GM18499 (cell line): ENCODE results near the gene ACOX1.

Experiments used
- ATAC-seq: cut with Tn5 transposase; IDR thresholded peaks from one replicate; pipeline ENCODE4 v1.9.1; 2021; ENCODE audit warnings: moderate number of reproducible peaks; ENCODE audit not compliant: insufficient read depth, unreplicated experiment

The ACOX1 gene

GRCh38 chr17:75940727-75941441, 38.1 kb downstream of the ACOX1 start, which contains the start of gene FBF1:
TSS of gene FBF1 (minus strand) at chr17:75941042. CDS start at chr17:75938149, 2,893 bp downstream.
- ATAC-seq, result peak; percentile 49

GRCh38 chr17:75937652-75938051, 41.3 kb downstream of the ACOX1 start:
- ATAC-seq, result no peak

DNA sequence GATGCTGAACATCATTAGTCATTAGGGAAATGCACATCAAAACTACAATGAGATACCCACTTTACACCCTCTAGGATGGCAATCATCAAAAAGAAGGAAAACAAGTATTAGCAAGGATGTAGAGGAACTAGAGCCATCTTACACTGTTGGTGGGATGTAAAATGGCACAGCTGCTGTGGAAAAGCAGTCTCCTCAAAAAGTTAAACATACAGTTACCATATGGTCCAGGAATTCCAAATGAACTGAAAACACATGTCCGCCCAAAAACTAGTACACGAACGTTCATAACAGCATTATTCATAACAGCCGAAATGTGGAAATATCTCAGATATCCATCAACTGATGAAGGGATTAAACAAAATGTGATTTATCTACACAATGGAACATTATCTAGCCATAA, 45.2 kb downstream of the ACOX1 start:
- ATAC-seq, result no peak

GRCh38 chr17:75932852-75933251, 46.1 kb downstream of the ACOX1 start:
- ATAC-seq, result no peak

- no peak for ATAC-seq
Observed at GRCh38 chr17:75931062-75931461, 47.9 kb downstream of the ACOX1 start.

- ATAC-seq, result no peak
Observed at GRCh38 chr17:75927286-75927922, 51.6 kb downstream of the ACOX1 start.

DNA sequence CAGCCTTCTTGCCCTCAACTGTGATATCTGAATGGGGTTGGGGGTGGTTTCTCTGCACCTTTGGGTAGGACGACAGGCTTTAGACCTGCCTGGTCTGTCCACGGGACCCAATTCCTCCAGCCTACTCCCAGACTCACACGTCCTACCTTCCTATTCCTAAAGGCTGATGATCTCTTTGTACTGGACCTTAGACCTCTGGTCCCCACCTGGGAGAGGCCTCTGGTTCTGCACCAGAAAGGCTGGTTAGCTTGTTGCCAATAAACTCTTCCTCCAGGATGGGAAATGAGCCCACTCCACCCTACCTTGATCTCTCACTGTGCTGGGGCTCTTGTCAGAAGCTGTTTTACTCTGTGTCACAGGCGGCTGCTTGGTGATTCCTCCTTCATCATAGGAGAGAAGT, 52.5 kb downstream of the ACOX1 start:
- ATAC-seq, result no peak

DNA sequence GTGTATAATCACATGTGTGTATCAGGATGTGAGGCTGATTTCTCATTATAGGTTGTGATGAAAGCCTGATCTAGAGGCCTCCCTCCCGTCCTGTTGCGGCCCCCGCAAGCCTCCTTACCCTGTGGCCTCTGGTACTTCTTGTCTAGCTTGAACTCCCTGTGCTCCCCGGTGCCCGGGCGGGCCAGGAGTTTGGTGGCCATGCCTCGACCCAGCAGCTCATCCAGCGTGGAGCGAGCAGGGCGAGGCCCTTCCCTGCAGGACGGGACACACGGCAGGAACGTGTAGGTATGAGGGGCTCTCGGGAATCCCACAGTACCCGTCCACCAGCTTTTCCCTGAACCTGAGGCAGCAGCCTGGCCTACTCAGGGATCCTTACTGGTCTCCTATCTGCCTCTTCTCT, 53.1 kb downstream of the ACOX1 start:
- no peak for ATAC-seq

- no peak for ATAC-seq
Observed at GRCh38 chr17:75925103-75925502, 53.9 kb downstream of the ACOX1 start.

DNA sequence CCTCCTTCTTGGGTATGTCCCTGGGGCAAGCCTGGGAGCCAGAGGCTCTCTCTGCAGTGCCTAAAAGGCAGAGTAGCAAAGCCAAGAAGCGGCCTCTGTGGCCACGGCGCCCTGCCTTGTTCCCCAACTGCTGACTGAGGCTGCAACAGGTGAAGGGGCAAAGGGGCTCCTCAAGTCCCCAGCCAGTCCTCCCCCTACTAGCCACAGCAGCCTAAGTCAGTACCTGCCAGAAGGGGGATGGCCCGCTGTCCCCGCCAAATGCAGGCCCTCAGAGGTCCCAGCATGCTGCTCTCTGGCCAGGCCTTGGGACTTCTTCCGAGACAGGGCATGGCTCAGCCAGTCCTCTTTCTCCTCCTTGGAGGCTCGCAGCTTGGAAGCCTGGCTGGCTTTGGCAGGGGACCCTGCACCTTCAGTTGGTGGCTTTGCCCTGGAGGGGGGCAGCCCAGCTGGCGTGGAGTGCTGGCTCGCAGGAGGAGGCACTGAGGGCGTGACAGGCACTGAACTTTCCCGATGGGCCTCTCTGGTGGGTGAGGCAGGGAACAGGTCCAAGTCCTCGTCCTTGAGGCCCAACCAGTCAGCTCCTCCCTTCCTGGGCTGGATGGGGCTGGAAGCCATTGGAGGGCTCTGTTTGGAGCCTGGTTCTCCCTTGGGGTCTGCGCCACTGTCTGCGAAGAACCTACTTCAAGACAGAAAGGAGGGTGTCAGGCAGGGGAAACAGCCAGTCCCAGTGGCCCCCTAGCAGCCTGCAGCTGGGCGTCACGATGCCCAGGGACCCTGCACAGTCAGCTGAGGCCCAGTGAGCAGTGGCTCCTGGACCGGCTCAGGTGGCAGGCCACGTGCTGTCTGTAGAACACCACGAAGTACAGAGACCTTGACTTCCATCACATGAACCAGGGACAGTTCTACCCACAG, 55.7 kb downstream of the ACOX1 start:
- no peak for ATAC-seq

GRCh38 chr17:75922173-75922961, 56.6 kb downstream of the ACOX1 start:
- no peak for ATAC-seq

DNA sequence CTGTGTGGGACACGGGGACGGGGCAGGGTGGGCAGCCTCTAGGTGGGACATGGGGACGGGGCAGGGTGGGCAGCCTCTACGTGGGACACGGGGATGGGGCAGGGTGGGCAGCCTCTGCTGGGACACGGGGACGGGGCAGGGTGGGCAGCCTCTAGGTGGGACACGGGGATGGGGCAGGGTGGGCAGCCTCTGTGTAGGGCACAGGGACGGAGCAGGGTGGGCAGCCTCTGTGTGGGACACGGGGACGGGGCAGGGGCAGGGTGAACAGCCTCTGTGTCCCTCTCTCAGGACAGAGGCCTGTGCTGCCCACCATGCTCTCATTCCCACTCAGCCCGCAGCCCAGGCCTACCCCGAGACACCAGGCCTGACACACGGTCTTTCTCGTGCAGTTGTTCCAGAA, 57.4 kb downstream of the ACOX1 start:
- no peak for ATAC-seq

- no peak for ATAC-seq
Observed at GRCh38 chr17:75920045-75920560, 58.9 kb downstream of the ACOX1 start.

- ATAC-seq, result no peak
Observed at GRCh38 chr17:75919611-75920010, 59.4 kb downstream of the ACOX1 start.

GRCh38 chr17:75917917-75918445, 61.0 kb downstream of the ACOX1 start:
- ATAC-seq, result no peak

DNA sequence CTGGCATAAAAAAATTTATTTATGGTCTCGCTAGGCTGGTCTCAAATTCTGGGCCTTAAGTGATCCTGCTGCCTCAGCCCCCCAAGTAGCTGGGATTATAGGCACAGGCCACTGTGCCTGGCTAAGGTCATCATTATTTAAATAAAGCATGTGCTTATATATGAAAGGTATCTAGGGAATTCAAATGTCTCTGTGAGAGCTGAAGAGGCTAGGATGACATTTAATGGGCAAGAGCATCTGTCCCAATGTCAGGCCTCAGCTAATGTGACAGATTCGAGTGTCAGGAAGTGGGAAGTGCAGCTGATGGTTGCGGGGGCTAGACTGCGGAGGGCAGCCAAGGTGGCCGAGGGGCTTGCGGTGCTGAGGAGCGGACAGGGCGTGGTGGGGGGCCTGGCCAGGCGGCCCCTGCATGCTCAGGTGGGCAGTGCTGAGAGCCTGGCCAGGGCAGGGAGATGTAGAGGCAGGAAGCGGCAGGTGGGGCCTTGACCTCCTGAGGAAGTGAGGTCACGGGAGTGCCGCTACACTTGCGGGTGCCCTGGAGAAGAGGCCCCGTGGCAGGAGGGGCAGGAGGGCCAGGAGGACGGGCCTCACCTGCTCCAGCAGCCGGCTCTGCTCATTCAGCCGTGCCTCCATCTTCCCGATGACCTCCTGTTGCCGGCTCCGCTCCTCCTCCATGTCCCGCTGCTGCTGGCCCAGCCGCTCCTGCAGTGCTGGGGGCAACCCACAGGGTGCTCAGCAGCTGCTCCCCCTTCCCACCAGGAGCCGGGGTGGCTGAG, 61.6 kb downstream of the ACOX1 start:
- ATAC-seq, result no peak

GRCh38 chr17:75915268-75915667, 63.7 kb downstream of the ACOX1 start:
- ATAC-seq, result no peak

DNA sequence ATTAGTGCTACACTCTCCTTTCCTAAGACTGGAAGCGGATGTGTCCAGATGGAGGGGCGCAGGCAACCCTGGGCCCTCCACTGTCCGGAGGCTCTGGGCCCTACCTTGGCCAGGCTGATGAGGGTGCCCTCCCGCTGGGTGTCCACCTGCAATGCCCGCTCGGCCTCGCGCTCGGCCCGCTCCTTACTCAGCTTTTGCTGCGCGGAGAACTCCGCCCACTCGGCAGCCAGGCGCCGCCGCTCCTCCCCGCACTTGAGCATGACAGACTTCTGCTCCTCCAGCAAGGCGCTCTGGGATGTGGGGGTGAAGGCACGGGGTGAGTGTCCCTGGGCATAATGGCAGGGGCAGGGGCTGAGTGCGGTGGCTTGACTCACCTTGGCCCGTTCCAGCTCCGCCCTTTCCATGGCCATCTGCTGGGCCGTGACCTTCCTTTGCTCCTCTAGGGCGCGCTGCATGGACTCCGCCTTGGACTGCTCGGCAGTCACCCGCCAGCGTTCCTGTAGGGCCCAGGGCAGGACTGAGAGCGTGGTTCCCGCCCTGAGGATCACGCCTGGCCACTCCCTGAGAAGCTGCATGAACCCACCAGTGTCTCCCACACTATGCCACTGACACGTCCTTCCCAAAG, 64.2 kb downstream of the ACOX1 start:
- no peak for ATAC-seq
